Stimulated activated CD8-positive, alpha-beta memory T cell treated with anti-CD3 and anti-CD28 coated beads, Interleukin-4, amount 100 ng/mL, for 24 hours (primary cell): ENCODE data around the gene GPR17.

ENCODE experiments used
- DNase-seq: peaks from one replicate; pipeline ENCODE4 v3.0.0-alpha.2; 2020; ENCODE audit warnings: low read depth

GPR17 gene

DNA sequence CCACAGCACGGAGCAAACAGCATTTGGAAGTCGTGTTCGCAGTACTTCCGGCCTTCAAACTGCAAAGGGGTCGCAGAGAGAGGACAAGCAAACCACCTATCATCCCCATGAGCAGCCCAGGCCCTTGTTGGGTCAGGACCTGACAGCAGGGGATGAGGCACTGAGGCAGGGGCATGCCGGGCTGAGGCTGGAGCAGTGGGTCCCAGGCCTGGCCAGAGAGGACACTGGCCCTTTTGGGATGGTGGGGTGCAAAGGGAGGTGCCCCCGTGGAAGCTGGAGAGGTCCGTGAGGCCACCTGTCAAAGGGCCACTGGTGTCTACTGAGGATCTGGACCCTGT lies 8.9 kb downstream of the GPR17 start:
- no peak for DNase-seq

DNA sequence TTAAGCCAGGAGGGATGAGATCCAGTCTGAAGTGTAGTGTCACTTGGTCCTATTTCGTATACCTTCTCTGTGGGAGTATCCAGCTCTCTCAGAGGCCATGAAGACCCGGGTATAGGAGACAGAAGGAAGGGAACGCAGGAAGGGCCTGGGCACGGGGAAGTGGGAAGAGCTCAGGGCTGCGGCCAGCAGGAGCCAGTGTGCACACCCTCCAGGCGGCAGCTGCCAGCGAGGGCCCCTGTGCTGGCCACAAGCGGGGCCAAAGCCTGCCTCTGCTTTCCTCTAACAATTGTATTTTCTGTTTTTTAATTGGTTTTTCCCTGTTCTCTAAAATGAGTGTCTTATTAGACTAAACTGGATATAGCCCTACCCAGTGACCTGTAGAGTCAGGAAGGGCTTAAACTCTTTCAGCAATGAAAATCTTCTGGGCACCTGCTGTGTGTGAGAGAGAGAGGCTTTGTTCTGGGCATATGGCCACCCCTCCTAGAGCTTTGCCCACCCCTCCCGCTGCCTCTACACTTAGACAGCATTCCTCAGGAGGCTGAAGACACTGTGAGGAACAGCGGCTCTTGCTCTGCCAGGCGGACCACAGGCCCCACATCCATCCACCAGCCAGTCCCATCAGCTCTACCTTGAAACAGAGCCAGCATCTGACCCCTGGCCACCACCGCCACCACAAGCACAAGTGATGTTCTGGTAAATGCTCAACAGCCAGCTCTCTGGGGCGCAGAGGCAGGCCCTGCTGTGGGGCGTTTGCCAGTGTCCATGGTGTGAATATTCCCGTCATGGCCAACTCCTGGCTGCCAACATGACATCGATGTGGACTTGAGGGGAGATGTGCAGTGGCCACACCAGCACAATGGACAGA lies 9.5 kb downstream of the GPR17 start:
- DNase-seq = no peak

DNA sequence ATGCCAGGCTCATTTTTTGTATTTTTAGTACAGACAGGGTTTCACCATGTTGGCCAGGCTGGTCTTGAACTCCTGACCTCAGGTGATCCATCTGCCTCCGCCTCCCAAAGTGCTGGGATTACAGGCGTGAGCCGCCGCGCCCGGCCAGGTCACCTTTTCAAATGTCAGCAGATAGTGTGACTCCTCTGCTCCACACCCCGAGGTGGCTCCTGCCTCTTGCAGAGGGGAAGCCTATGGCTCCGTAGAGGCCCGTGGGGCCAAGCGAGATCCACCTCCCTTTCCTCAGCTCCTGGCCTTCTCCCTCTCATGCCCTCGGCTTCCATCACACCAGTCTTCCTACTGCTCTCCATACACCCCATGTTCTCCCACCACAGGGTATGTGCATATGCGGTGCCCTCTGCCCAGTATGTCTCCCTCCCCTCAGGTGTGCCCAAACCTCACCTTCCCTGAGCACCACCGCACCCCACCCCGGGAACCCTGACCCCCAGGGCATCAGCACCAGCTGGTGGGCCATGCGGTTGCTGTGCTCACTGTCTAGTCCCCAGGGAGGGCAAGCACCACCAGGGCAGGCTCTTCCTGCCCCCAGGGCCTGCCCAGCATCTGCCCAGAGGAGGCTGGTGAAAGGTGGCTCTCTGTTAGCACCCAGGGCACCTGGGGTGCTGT lies 10.7 kb downstream of the GPR17 start:
- no peak for DNase-seq

DNA sequence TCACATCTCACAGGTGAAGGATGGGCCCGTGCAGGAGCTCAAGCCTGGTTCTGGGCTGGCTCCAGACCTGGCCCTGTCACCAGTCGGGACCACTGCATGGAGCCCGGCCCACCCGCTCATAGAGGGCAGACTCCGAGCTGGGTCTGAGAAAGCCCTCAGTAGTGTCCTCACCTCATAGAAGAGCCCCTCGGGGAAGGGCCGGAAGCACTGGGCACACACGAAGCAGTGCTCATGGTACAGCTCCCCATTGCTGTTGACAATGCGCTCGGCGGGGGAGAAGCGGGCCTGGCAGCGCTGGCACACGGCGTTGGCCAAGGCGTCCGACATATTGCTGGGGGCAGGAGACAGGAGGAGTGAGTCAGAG lies 11.3 kb downstream of the GPR17 start:
- DNase-seq = no peak

DNA sequence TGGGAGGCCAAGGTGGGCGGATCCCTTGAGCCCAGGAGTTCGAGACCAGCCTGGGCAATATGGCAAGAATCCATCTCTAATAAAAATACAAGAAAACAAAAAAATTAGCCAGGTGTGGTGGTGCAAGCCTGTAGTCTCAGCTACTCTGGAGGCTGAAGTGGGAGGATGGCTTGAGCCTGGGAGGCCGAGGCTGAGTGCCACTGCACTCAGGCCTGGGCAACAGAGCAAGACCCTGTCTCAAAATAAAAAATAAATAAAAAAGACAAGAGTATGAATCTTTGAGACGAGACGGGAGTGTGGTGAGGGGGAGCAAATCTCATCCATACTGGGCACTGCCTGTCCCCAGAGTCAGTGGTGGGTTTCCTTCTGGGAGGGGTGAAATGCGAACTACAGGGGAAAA lies 12.2 kb downstream of the GPR17 start:
- no peak for DNase-seq

DNA sequence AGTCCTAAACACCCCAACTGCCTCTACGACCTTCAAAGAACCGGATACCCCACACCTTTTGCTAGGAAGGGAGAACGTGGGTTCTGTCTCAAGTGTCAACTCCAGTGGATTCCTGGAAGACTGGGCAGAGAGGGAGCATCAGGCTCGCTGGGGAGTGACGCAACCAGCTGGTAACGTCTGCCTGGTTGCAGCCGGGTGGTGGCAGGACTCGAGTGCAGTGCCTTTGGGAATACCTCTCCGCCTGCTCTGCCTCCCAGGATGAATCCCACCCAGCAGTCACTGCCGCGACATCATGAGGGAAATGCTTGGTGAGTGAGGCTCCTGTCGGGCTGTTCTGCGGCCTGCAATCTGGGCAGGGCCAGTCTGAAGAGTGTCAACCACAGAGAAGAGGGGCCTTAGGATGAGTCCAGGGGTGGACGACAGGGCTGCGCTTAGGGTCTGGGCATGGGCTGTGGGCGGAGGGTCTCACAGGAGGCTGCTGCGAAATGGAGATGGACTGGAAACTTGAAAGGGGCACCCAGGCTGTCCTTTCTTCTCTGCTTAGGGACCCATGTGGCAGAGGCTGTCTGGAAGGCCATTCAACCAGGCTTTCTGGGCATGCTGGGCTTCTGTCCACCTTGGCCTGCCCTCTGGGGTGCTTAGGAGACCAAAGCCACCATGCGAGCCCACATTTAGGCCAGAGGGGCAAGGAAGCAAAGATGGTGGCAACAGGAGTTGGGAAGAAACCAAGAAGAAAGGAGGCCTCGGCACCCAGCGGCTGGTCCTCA lies 12.9 kb downstream of the GPR17 start:
- DNase-seq = no peak

DNA sequence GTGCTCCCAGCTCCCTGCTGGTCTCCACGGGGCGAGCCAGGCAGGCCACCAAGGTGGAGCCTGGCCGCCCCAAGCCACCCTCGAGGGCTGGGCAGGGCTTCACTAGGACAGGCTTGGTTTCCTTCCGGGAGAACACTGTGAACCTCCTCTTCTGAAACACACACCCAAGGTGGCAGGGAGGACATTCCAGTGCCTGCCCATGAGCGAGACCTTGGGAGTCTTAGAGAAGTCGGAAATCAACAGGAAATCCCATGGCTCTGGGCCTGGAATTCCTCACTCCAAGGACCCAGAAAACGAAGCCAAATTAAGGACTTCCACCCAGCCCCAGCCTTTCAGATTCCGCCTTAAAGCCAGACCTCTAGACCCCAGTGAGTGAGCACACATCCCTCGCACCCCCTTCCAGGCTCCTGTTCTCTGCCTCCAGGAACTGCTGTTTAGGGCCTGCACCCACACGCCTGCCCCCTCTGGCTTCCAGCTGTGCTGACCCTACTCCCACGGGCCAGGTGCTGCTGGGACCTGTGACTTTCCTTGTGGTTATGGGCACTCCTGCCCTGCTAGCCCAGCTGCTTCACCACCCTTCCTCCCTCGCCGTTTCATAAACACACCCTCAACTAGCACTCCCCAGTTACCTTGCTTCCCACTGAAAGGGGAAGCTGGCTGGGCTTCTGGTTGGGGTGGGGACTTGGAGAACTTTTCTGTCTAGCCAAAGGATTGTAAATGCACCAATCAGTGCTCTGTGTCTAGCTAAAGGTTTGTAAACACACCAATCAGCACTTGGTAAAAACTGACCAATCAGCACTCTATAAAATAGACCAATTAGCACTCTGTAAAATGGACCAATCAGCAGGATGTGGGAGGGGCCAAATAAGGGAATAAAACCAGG lies 13.7 kb downstream of the GPR17 start:
- no peak for DNase-seq

DNA sequence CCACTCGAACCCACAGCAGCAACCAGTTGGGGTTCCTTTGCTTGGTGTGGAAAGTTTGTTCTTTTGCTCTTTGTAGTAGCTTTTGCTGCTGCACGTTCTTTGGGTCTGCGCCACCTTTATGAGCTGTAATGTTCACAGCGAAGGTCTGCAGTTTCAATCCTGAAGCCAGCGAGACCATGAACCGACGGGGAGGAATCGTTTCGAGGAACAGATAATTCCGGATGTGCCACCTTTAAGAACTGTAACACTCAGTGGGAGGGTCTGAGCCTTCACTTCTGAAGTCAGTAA lies 14.3 kb downstream of the GPR17 start:
- DNase-seq = no peak

DNA sequence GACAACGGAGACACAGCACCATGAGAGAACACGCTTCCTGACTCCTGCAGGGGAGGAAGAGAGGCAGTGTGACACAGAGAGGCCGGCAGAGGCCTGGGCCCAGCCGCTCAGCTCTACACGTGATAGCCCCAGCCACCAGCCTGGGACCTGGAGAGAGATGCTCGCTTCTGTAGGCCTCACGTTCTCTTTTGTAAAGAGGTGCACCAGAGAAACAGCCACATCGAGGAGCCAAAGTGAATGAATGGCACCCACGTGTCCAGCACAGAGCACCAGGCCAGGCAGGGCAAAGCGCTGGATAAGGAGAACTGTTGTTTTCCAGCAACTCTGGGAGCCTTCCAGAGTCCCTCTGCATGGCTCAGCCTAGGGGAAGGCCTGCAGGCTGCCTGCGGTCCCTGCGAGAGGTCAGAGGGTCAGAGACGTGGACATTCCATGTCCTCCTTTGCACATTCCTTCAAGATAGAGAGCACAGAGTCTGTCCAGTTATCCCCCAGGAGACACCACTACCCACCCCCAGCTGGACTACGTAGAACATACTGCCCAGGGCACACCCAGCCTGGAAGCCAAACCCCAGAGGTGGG lies 15.2 kb downstream of the GPR17 start:
- no peak for DNase-seq

DNA sequence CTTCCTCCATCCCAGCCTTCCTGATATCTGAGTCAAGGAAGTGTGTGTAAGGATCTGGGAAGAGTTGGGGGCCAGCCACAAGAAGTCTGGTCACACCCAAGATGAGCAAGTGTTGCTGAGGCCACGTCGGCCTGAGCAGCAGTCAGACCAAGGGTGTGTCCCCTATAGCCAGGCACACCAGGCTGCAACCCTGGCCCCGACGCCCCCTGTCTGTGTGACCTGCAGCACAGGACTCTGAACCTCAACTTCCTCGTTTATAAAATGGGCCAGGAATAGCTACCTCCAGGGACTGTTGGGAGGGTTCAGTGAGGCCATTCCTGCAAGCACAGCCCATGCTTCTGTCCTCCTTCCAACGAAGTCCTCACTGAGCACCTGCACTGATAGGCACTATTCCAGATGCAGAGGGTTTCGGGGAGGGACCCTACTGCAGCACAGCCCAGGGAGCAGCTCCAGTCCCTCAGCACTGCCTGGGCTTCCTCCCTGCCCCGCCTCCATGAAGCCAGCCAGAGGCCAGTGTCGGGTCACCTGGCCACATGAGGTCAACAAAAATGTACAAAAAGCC lies 16.1 kb downstream of the GPR17 start:
- DNase-seq = no peak

DNA sequence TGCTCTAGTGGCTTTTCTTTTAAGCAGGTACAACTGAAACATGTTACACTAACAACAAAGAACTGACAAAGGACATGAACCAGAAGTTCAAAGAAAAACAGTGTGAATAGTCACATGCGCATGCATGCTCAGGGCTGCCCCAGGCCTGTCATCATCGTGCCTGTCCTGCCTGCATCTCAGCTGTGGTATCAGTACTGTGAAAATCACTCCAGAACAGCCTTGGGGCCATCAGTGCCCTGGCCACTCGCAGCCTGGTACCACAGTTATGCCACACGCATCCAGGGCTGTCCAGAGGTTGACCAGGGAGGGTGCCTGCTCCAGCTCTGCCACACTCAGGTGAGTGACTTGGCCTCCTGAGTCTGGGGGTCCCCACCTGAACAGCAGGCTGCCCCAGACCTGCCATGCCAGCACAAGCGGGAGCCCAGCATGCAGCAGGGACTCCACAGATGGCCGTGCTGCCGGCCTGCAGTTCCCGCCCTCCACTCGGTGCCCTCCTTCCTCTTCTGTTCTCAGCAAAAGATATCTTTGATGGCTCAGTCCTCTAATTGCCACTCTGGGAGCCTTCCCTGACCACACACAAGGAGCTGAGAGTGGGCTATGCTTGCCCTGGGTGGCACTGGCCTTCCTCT lies 17.1 kb downstream of the GPR17 start:
- no peak for DNase-seq

DNA sequence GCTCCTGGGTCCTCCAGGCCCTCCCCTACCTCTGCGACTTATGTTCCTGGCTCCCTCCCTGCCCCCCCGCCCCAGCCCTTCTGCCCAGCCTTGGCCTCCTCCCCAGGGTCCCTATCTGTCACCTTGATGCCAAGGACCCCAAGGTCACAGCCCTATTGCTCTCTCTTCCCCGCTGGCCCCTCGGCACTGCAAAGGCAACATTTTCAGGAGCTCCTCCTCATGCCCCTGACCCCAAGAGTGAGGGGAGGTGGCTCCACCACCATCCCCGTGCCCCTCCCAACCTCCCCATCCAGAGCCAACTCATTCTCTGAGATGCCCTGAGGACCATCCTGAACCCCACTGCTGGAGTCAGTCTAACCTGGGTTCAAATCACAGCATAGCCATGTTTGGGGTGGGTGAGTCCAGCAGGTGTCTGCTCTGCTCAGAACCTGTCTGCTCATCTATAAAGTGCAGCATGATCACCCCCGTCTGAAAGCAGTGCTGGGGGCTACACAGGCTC lies 17.7 kb downstream of the GPR17 start:
- no peak for DNase-seq

DNA sequence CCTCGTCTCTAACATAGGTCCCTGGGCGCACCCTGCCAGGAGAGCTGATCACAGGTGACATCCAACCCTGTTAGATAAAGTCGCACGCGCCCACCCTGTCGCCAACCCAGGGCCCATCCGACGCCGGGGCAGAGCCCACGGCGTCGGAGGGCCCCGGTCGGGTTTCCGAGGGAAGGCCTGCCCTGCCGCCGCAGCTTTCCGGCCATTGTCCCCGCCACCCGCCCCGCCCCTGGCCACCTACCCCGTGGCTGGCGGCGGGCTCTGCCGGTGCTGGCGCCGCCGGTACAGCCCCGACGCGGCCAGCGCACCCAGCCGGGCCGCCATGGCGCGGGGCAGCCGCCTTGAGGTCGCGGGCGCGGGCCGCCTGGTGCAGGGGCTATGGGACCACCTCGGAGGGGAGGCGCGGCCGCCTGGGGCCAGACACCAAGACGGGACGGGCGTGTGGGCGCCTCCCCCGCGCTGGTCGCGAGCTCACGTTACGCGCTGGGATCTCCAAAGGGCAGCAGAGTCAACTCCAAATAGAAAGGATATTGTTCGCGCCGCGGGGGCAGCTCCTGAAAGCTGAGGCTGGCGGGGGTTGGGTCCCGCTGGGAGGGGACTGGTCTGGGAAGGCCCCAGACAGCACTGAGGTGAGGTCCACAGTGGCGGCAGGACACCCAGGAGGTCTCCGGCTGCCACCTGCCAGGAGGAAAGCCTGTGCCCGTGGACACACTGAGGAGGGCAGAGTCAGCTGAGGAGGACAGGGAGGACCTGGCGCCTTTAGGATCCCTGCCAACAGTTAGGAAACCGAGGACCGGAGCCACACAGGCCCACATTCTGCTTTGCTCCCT lies 18.3 kb downstream of the GPR17 start:
- DNase-seq = no peak

DNA sequence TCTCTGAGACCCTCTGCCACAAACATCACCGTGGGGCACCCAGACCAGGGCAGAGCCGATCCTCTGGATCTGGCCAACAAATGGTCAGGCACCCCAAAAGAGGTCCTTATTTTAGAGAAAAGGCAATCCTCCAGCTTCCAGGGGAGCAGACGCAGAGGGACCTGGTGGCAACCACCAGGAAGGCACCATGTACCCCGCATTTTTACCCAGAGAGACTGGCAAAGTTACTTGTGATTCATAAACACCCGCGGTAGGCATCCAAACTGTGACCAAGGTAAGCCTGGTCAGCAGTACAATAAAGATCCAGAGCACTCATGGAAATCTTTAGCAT lies 18.9 kb downstream of the GPR17 start:
- no peak for DNase-seq

DNA sequence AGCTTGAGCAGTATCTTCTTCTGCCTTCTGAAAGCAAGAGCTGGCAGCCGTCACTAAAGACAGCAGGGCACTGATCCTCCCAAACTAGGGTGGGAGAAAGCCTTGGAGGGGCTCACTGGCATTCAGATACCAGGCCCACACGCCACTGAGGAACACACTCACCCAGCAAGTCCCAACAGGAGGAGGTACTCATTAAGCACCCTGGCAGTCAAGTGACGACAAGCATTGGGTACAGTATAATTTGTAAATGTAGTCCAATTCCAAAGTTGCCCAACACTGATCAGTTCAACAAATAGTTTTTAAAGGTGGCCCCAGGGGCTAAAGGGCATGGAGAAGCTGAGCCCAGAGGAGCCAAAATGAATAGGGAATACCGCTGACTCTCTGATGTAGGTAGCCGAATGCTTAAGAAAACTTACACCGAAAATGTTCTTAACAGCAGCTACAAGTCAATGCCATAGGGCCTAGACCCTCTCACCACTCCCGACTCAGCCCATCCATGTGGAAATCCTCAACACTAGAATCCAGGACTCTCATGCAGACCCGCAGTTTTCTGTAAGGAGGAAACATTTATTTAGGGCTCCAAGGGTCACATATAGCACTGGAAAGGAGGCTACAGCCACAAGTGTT lies 19.4 kb downstream of the GPR17 start:
- DNase-seq = no peak

DNA sequence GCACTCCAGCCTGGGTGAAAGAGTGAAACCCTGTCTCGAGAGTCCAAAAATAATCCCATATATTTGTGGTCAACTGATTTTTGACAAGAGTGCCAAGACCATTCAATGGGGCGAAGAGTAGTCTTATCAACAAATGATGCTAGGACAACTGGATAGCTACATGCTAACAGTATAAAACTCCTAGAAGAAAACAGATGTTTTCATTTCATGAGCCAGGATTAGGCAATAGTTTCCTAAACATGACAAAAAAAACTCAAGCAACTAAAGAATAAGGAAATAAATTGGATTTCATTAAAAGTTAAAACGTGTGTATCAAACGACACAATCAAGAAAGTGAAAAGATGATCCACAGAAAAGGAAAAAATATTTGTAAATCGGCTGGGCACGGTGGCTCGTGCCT lies 23.1 kb downstream of the GPR17 start:
- DNase-seq = no peak

DNA sequence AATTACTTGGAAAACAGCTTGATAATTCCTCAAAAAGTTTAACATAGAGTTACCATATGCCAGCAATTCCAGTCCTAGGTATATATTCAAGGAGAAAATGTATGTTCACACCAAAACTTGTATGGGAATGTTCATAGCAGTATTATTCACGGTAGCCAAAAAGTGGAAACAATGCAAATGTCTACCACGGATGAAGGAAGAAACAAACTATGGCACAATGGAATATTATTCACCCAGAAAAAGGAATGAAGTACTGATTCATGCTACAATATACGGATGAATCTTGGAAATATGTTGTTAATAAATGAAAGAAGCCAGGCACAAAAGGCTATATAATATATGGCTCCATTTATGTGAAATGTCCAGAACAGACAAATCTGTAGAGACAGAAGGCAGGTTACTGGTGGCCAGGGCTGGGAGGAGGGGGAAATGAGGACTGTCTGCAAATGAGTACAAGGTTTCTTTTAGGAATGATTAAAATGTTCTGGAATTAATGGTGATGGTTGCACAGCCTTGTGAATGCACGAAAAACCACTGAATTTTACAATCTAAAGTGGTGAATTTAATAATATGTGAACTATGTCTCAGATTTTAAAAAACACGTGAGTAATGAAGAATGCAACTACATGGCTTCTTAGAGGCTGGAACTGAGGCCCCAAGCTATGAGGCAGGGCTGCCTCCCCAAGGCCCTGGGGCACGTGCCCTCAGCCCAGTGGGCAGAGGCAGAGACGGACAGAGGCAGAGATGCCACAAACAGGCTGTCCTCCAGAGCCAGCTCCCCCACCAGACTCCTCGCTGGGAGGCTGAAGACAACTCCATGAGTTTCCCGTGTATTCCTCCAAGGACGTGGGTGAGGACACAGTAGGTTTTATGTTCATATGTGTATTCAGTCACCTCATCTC lies 24.4 kb downstream of the GPR17 start:
- no peak for DNase-seq

DNA sequence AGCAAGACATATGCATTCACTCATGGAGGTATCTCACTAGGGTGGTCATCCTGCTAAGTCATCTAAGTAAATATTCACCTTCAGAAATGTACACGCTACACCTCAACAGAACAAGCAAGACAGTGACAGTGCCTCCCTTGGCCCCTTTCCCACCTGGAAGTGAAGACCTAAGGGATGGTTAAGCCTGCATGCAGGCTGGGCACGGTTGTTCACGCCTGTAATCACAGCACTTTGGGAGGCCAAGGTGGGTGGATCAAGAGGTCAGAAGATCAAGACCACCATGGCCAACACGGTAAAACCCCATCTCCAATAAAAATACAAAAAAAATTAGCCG lies 25.0 kb downstream of the GPR17 start:
- DNase-seq = no peak
